Mammary epithelial cell (primary cell): ENCODE measurements around the gene TBC1D22A.

Experiments
- EZH2 ChIP-seq: IDR thresholded peaks from 2 replicates; pipeline ENCODE4 v1.6.1; 2012; ENCODE audit warnings: low read length, inconsistent platforms, borderline replicate concordance
- TF ChIP-seq, protein P1 (sequence below), 2 donors: IDR thresholded peaks in 1 of 2; conservative IDR thresholded peaks in 1 of 2; 2 replicates each; pipeline ENCODE4 v1.5.1; 2011 to 2012; ENCODE audit warnings: inconsistent platforms in 2 of 2, low read length in 2 of 2, mild to moderate bottlenecking in 2 of 2, control low read depth in 1 of 2, low read depth in 1 of 2; ENCODE audit not compliant: insufficient read depth in 1 of 2; ENCODE audit errors: extremely low read depth in 1 of 2

DNA sequence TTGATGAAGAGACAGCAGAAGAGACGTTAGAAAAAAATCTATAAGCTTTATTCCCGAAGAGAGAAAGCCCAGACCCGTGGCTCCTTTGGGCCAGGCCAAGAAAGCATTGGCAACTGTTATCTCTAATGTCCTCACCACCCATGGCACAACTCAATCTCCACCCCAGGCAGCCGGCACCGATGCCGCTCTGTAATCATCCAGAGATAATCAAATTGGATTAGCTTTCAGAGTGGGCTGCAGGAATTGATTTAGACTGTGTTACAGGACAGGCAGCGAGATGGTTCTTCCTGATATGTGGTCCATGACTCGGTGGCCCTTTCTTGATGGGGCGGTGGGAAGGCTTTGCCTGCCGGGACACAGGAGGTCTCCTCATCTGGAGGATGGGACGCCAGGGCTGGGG, 383.9 kb downstream of the TBC1D22A start:
- TF ChIP-seq, protein P1, sequence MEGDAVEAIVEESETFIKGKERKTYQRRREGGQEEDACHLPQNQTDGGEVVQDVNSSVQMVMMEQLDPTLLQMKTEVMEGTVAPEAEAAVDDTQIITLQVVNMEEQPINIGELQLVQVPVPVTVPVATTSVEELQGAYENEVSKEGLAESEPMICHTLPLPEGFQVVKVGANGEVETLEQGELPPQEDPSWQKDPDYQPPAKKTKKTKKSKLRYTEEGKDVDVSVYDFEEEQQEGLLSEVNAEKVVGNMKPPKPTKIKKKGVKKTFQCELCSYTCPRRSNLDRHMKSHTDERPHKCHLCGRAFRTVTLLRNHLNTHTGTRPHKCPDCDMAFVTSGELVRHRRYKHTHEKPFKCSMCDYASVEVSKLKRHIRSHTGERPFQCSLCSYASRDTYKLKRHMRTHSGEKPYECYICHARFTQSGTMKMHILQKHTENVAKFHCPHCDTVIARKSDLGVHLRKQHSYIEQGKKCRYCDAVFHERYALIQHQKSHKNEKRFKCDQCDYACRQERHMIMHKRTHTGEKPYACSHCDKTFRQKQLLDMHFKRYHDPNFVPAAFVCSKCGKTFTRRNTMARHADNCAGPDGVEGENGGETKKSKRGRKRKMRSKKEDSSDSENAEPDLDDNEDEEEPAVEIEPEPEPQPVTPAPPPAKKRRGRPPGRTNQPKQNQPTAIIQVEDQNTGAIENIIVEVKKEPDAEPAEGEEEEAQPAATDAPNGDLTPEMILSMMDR (conservative IDR thresholded peaks at IDR 0.05 in 1 of 2, IDR thresholded peaks at IDR 0.05 in 1 of 2; ENCODE audit: extremely low read depth in 1 of 2, insufficient read depth in 1 of 2, low read depth in 1 of 2, low read length in 2 of 2), result no peak
- TF ChIP-seq EZH2, result no peak
